Endothelial cell of umbilical vein (primary cell): ENCODE results near the gene CFAP73.

Experiments used
- CTCF ChIP-seq, 2 donors: IDR thresholded peaks; 1 replicate in 1 of 2; 2 replicates in 1 of 2; pipeline ENCODE4 v1.5.1; 2011; ENCODE audit warnings: low read length in 2 of 2, mild to moderate bottlenecking in 2 of 2, moderate library complexity in 2 of 2, control low read depth in 1 of 2, inconsistent platforms in 1 of 2, low read depth in 1 of 2; ENCODE audit not compliant: insufficient read depth in 1 of 2; ENCODE audit errors: extremely low read depth in 1 of 2
- POLR2AphosphoS5 ChIP-seq: IDR thresholded peaks from 2 replicates; pipeline ENCODE4 v1.6.1; 2012; ENCODE audit warnings: low read depth, mild to moderate bottlenecking, control low read depth, low read length, moderate library complexity; ENCODE audit not compliant: insufficient read depth

DNA sequence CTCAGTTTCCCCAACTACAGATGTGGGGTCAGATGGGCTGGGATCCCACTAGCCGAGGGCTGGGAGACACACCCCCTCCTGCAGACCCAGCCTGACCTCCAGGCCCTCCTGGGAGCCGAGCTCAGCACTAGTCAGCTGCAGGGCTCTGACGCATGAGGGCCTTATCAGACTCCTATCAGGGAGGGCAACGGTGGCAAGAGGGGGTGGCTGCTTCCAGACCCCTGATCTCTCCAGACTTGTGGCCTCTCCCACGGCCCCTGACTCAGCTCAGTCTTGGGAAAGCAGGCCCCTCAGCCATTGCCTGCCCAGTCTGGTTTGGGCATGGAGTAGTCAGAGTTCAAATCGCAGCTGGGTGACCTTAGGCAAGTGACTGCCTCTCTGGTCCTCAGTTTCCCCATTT lies 16.5 kb upstream of the CFAP73 start:
- TF ChIP-seq CTCF (IDR thresholded peaks at IDR 0.05; ENCODE audit: extremely low read depth in 1 of 2, insufficient read depth in 1 of 2, low read depth in 1 of 2, low read length in 2 of 2) (no peak), POLR2AphosphoS5 (no peak)
